GM18870 (cell line): ENCODE results near the gene OTOP2.

Source experiments
- ATAC-seq: cut with Tn5 transposase; IDR thresholded peaks from one replicate; pipeline ENCODE4 v1.9.1; 2021; ENCODE audit warnings: moderate library complexity; ENCODE audit not compliant: unreplicated experiment

The OTOP2 gene

GRCh38 chr17:74923538-74924249 lies 379 bp upstream of the OTOP2 start:
- no peak for ATAC-seq

- no peak for ATAC-seq
These were observed 1.2 kb downstream of the OTOP2 start for GRCh38 chr17:74925242-74925641.

- ATAC-seq: no peak
These were observed 4.7 kb downstream of the OTOP2 start for GRCh38 chr17:74928786-74929185.

GRCh38 chr17:74930535-74931036 lies 6.5 kb downstream of the OTOP2 start:
- no peak for ATAC-seq

- no peak for ATAC-seq
These were observed 11.0 kb downstream of the OTOP2 start for GRCh38 chr17:74935048-74935447.

GRCh38 chr17:74935585-74936469 lies 11.8 kb downstream of the OTOP2 start, which contains the start of gene OTOP3:
OTOP3 (plus strand) TSS chr17:74935898; CDS start chr17:74935922, 24 bp downstream.
- ATAC-seq: no peak

GRCh38 chr17:74936470-74936799 lies 12.4 kb downstream of the OTOP2 start:
- ATAC-seq: no peak

GRCh38 chr17:74937064-74938051 lies 13.3 kb downstream of the OTOP2 start:
- ATAC-seq: no peak

GRCh38 chr17:74938194-74938950 lies 14.3 kb downstream of the OTOP2 start:
- ATAC-seq: no peak

- no peak for ATAC-seq
These were observed 15.5 kb downstream of the OTOP2 start for GRCh38 chr17:74939534-74939933.

- no peak for ATAC-seq
These were observed 17.2 kb downstream of the OTOP2 start for GRCh38 chr17:74941128-74941725.

GRCh38 chr17:74943808-74944522 lies 19.9 kb downstream of the OTOP2 start:
- ATAC-seq: no peak

- ATAC-seq: peak; percentile 53
These were observed 21.5 kb downstream of the OTOP2 start for GRCh38 chr17:74945543-74945942.

- no peak for ATAC-seq
These were observed 22.6 kb downstream of the OTOP2 start for GRCh38 chr17:74946641-74947040.

- no peak for ATAC-seq
These were observed 23.1 kb downstream of the OTOP2 start for GRCh38 chr17:74947041-74947754.

- ATAC-seq: no peak
These were observed 25.5 kb downstream of the OTOP2 start for GRCh38 chr17:74949455-74950115.

GRCh38 chr17:74950207-74950606 lies 26.1 kb downstream of the OTOP2 start:
- no peak for ATAC-seq

- ATAC-seq: no peak
These were observed 27.0 kb downstream of the OTOP2 start for GRCh38 chr17:74951065-74951464.
